Right kidney (tissue), 1 donor: ENCODE results near the gene GRB2.
A peak's percentile ranks its signal among the peaks of the same experiment; 100 is the strongest.
"Not testable (repeated sequence)": the region's sequence is repeated elsewhere in the genome, so short reads cannot be mapped to it uniquely, and the experiment has no call there.

Source experiments
- DNase-seq: peaks from one replicate; pipeline ENCODE4 v3.0.0-alpha.2; 2016

The GRB2 gene

GRCh38 chr17:75319904-75320691 is 85.4 kb downstream of the GRB2 start:
- no peak for DNase-seq

GRCh38 chr17:75318615-75319222 is 86.8 kb downstream of the GRB2 start:
- no peak for DNase-seq

GRCh38 chr17:75318211-75318610 is 87.3 kb downstream of the GRB2 start:
- DNase-seq = no peak

GRCh38 chr17:75317671-75318070 is 87.8 kb downstream of the GRB2 start:
- no peak for DNase-seq

- DNase-seq = no peak
Observed at GRCh38 chr17:75316253-75316652, 89.2 kb downstream of the GRB2 start.

- DNase-seq = no peak
Observed at GRCh38 chr17:75315541-75316243, 89.8 kb downstream of the GRB2 start.

DNA sequence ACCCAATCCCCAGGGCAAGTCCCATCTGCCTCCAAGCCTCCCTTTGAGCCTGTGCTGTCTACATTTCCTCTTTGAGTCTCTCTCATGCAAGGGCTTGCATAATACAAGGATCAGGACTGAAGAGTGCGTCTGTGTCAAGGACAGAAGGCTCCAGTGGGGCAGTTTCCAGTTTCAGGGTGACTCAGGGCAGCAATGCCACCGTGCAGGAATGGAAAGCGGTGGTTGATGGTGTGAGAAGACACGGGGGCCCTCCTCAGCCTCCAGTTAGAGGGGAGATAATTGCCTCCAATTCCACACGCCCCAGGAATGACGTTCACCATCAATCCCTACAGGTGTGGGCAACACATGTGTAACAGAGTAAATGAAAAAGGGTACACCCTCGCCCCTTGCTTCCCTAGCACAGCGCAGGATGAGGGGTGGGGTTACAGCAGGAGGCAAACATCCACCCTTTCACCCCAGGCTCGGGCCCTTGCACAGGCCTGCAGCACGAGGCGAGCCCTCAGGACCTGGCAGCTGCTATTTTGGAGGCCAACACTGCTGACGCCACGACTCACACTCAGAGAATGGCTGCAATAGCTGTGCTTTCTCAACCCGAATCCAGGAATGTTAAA is 91.4 kb downstream of the GRB2 start:
- no peak for DNase-seq

DNA sequence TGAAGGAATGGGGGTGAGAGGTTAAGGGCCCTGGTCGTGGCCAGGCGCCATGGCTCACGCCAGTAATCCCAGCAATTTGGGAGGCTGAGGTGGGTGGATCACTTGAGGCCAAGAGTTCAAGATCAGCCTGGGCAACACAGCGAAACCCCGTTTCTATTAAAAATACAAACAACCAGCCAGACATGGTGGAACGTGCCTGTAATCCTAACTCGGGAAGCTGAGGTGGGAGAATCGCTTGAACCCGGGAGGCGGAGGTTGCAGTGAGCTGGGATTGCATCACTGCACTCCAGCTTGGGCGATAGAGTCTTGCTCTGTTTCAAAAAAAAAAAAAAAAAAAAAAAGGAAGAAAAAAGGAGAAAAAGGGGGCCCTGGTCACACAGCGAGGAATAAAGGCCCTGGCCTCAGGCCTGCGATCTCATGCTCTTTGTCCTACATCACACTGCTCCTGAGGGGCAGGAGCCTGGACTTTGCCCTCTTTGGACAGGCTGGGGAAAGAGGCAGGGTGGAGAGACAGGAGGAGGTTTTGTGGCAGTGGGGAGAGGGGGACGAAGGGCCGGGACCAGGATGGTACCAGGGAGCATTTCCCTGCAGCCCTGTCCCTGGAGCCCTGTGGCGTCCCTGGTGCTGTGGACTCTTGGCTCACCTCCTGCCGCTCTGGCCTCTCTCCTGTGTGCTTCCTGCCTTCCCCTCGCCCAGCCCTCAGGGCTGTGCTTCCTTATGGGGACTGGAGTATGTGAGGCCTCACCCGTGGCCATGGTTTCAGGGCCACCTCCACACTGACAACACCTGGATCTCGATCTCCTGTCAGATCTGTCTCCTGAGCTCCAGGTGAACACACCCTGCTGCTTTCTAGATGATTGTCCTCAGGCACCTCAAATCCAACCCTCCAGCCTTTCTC is 96.5 kb downstream of the GRB2 start:
- peak; percentile 31 for DNase-seq

DNA sequence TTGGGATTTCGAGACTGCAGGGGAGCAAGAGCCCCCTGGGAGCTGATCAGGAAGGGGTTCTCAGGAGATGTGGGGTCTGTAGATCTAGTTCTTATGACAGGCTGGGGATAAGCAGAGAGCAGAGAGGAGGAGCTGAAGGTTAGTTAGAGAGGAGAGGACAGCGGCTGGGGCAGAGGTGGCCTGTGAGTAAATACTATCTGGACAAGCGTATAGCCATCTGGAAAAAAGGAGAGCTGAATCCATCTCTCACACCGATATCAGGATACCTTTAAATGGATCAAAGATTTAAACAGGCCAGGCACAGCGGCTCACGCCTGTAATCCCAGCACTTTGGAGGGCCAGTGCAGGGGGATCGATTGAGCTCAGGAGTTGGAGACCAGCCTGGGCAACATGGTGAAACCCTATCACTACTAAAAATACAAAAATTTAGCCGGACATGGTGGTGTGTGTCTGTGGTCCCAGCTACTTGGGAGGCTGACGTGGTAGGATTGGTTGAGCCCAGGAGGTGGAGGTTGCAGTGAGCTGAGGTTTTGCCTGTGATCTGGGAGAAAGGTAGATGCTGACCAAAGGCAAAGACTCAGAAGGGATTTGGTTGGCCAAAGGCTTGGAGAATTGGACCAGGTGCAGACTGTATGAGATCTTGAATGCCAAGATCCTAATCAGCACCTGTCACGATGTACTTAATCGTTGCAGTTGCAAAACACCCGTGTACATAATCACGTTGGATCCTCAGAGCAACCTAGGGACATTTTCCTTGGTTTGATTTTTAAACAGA is 97.3 kb downstream of the GRB2 start:
- DNase-seq = no peak

- no peak for DNase-seq
Observed at GRCh38 chr17:75301502-75302206, 103.8 kb downstream of the GRB2 start.

DNA sequence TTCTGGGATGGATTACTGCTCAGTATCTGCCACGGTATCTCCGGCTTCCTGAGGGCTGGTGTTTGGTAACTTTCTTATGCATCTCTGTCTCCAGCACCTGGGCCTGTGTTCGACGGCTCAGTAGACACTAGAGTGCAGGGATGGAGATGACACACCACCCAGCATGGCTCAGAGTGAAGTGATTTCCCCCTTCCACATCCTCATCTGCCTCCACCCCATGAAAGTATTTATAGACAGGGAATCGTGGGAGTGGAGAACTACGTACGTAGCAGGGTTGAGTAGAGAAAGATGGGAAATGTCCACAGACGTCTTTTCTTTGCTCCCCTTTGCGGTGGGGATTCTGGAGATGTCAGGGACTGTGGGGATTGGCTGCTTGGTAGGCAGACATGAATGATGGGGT is 104.4 kb downstream of the GRB2 start:
- no peak for DNase-seq

- DNase-seq = no peak
Observed at GRCh38 chr17:75300280-75300679, 105.2 kb downstream of the GRB2 start.

- DNase-seq = no peak
Observed at GRCh38 chr17:75295201-75296158, 110.0 kb downstream of the GRB2 start.

- not testable (repeated sequence) for DNase-seq
Observed at GRCh38 chr17:75292810-75293448, 112.5 kb downstream of the GRB2 start.

- no peak for DNase-seq
Observed at GRCh38 chr17:75289832-75290337, 115.6 kb downstream of the GRB2 start.

- peak; percentile 94 for DNase-seq
Observed at GRCh38 chr17:75289115-75289831, 116.2 kb downstream of the GRB2 start, which contains the start of gene SLC25A19. Gene SLC25A19, minus strand, starts transcription at chr17:75289433. Its CDS starts 2,669 bp downstream, at chr17:75286764.

DNA sequence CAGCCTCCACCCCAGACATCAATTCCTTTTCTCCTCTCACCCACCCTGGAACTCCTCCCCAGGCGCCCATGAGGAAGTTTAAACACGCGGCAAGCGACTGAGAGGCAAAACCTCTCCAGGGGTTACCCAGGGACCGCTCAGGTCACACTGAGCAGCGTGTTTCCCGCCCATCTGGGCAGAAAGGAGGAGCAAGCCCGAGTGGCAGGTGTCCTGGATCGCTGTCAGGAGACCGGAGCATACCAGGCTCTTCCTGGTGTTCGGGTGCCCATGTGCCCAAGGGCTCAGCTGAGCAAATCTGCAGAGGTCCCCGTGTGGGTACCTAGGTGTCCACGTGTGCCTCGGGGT is 116.7 kb downstream of the GRB2 start:
- DNase-seq = no peak

DNA sequence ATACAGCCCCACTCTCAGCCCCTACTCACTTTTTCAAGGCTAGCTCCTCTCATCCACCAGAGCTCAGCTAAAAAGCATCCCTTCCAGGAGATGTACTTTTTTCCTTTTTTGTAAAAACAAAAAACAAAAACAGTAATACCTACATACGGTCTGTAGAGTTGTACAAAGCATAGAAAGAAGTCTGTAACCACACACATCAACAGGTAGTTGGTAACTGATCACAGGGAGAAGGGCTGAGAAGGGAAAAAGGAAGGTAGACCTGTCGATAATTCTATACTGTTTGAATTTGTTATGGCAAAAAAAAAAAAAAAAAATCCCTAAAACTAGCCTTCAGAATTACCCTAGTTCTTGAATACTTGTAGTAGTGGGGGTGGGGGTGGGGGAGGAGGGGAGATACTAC is 117.1 kb downstream of the GRB2 start:
- DNase-seq = no peak
